HepG2 (cell line): Measurements from ENCODE around the gene INHA. TPM values are rescaled to one million over a fixed set of nuclear protein-coding genes. Genes with fewer than 3 reads are reported as not detected.

Experiments used
- HMG20B ChIP-seq: conservative IDR thresholded peaks from 2 replicates; pipeline ENCODE4 v1.6.1; 2016; ENCODE audit warnings: missing genetic modification reagents, missing compliant biosample characterization
- HNF1A ChIP-seq, 2 experiments: sonication (generic) in 1 of 2; formaldehyde crosslinking in 1 of 2; IDR thresholded peaks; 2 replicates each; pipeline versions ENCODE4 v1.4.0 to v1.6.1; 2016 to 2020; ENCODE audit warnings: borderline replicate concordance in 1 of 2, low read depth in 1 of 2, mild to moderate bottlenecking in 1 of 2, missing genetic modification reagents in 1 of 2
- HOMEZ ChIP-seq: IDR thresholded peaks from 2 replicates; pipeline ENCODE4 v1.6.1; 2016; ENCODE audit warnings: low read depth
- KDM5B ChIP-seq: sonication (generic); formaldehyde crosslinking; IDR thresholded peaks from 2 replicates; pipeline ENCODE4 v1.4.0; 2020; ENCODE audit warnings: missing genetic modification reagents, mild to moderate bottlenecking, borderline replicate concordance
- KDM6A ChIP-seq: IDR thresholded peaks from 2 replicates; pipeline ENCODE4 v1.6.1; 2016; ENCODE audit warnings: low read depth
- KLF16 ChIP-seq, 2 experiments: sonication (generic) in 1 of 2; formaldehyde crosslinking in 1 of 2; IDR thresholded peaks; 2 replicates each; pipeline versions ENCODE4 v1.6.1 to v1.8.0; 2016 to 2023; ENCODE audit warnings: missing genetic modification reagents in 2 of 2, missing compliant biosample characterization in 1 of 2
- MTA3 ChIP-seq: sonication (generic); formaldehyde crosslinking; IDR thresholded peaks from 2 replicates; pipeline ENCODE4 v1.4.0; 2020; ENCODE audit warnings: missing genetic modification reagents
- NCOA5 ChIP-seq: sonication (generic); formaldehyde crosslinking; IDR thresholded peaks from 2 replicates; pipeline ENCODE4 v1.4.0; 2020; ENCODE audit warnings: missing genetic modification reagents
- RBM39 ChIP-seq: fragments of 200-400 bp; formaldehyde crosslinking; IDR thresholded peaks from one replicate; pipeline ENCODE4 v1.6.1; 2018; ENCODE audit warnings: antibody characterized with exemption, mild to moderate bottlenecking, low read depth, low read length; ENCODE audit not compliant: poor library complexity, severe bottlenecking
- SAP130 ChIP-seq: IDR thresholded peaks from 2 replicates; pipeline ENCODE4 v1.6.1; 2016; ENCODE audit warnings: low read depth
- ZBTB38 ChIP-seq: sonication (generic); formaldehyde crosslinking; IDR thresholded peaks from 2 replicates; pipeline ENCODE4 v1.5.1; 2020; ENCODE audit warnings: mild to moderate bottlenecking, missing genetic modification reagents
- ZNF205 ChIP-seq: IDR thresholded peaks from 2 replicates; pipeline ENCODE4 v1.6.1; 2018; ENCODE audit warnings: missing biosample characterization, missing genetic modification reagents
- ZSCAN31 ChIP-seq: sonication (generic); formaldehyde crosslinking; IDR thresholded peaks from 2 replicates; pipeline ENCODE4 v1.5.0; 2020; ENCODE audit warnings: low read depth, mild to moderate bottlenecking, missing genetic modification reagents
- ZSCAN9 ChIP-seq: IDR thresholded peaks from 2 replicates; pipeline ENCODE4 v1.6.1; 2016; ENCODE audit warnings: borderline replicate concordance
- polyA plus RNA-seq, 8 experiments: library from polyadenylated mRNA; depleted of rRNA in 3 of 8; stranded (reverse) in 7 of 8; unstranded in 1 of 8; fragments of >200 nt; fragmentation: Illumina TruSeq in 4 of 8; extraction: Trizol in 4 of 8; gene quantifications; 2 replicates each; pipeline versions ENCODE4 v1.2.1 to v1.2.3, GENCODE V29; 2011 to 2016; ENCODE audit warnings: low read depth in 4 of 8, missing spikeins in 1 of 8, mixed read lengths in 1 of 8; ENCODE audit not compliant: insufficient read depth in 1 of 8
- total RNA-seq, 5 experiments: library from RNA; depleted of rRNA; stranded (reverse); fragments of >200 nt; fragmentation: Illumina TruSeq; extraction: Trizol; gene quantifications; 2 replicates each; pipeline ENCODE4 v1.2.3, GENCODE V29; 2016; ENCODE audit warnings: low read depth in 1 of 5
- TF ChIP-seq, protein P1 (sequence below): sonication (generic); formaldehyde crosslinking; IDR thresholded peaks from 2 replicates; pipeline ENCODE4 v1.5.0; 2020; ENCODE audit warnings: mild to moderate bottlenecking, missing genetic modification reagents, borderline replicate concordance
- TF ChIP-seq, protein P2 (sequence below): sonication (generic); formaldehyde crosslinking; IDR thresholded peaks from 2 replicates; pipeline ENCODE4; 2020; ENCODE audit warnings: missing genetic modification reagents, mild to moderate bottlenecking, borderline replicate concordance
- TF ChIP-seq, protein P3 (sequence below): IDR thresholded peaks from 2 replicates; pipeline ENCODE4 v1.6.1; 2016; ENCODE audit warnings: low read depth, control low read depth

Gene INHA
- total and polyA plus RNA-seq, 2 of the 13 experiments (the other 11 are each of a cell fraction or from before 2014, with no cell fraction given): 4.1 to 15.2 TPM

GRCh38 chr2:219545943-219546352 is 26.2 kb upstream of the INHA start (continued):
- TF ChIP-seq HOMEZ (CRISPR knock-in tag) (peak; percentile 57; the same call in 1 of the 2 replicates), MTA3 (no peak), HNF1A (IDR thresholded peaks at IDR 0.05; ENCODE audit: low read depth) (peak; percentile 41; the same call in 1 of the 2 replicates), HNF1A (CRISPR knock-in tag; IDR thresholded peaks at IDR 0.05; ENCODE audit: borderline replicate concordance) (no peak), KDM5B (CRISPR knock-in tag) (peak; percentile 75), ZBTB38 (CRISPR knock-in tag) (peak; percentile 47; the same call in 1 of the 2 replicates), ZNF205 (CRISPR knock-in tag) (peak; percentile 81; the same call in 1 of the 2 replicates), SAP130 (CRISPR knock-in tag) (peak; percentile 92), KDM6A (CRISPR knock-in tag) (0 out of 2 replicates have a peak, but pooled peaks have one; percentile 56), RBM39 (no peak), HMG20B (CRISPR knock-in tag) (0 out of 2 replicates have a peak, but pooled peaks have one; percentile 26), KLF16 (CRISPR knock-in tag; IDR thresholded peaks at IDR 0.05) (peak in 1 of 2 experiments; percentile 78; a peak in 1 of 4 replicates), ZSCAN31 (peak; percentile 49; the same call in 1 of the 2 replicates), ZSCAN9 (CRISPR knock-in tag) (peak; percentile 85), NCOA5 (CRISPR knock-in tag) (no peak)
- TF ChIP-seq, protein P1, sequence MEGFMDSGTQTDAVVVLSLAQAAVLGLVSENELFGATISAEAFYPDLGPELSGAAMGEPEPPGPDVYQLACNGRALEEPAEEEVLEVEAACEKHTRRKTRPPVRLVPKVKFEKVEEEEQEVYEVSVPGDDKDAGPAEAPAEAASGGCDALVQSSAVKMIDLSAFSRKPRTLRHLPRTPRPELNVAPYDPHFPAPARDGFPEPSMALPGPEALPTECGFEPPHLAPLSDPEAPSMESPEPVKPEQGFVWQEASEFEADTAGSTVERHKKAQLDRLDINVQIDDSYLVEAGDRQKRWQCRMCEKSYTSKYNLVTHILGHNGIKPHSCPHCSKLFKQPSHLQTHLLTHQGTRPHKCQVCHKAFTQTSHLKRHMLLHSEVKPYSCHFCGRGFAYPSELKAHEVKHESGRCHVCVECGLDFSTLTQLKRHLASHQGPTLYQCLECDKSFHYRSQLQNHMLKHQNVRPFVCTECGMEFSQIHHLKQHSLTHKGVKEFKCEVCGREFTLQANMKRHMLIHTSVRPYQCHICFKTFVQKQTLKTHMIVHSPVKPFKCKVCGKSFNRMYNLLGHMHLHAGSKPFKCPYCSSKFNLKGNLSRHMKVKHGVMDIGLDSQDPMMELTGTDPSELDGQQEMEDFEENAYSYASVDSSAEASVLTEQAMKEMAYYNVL (CRISPR knock-in tag): 0 out of 2 replicates have a peak, but pooled peaks have one; percentile 83
- TF ChIP-seq, protein P2, sequence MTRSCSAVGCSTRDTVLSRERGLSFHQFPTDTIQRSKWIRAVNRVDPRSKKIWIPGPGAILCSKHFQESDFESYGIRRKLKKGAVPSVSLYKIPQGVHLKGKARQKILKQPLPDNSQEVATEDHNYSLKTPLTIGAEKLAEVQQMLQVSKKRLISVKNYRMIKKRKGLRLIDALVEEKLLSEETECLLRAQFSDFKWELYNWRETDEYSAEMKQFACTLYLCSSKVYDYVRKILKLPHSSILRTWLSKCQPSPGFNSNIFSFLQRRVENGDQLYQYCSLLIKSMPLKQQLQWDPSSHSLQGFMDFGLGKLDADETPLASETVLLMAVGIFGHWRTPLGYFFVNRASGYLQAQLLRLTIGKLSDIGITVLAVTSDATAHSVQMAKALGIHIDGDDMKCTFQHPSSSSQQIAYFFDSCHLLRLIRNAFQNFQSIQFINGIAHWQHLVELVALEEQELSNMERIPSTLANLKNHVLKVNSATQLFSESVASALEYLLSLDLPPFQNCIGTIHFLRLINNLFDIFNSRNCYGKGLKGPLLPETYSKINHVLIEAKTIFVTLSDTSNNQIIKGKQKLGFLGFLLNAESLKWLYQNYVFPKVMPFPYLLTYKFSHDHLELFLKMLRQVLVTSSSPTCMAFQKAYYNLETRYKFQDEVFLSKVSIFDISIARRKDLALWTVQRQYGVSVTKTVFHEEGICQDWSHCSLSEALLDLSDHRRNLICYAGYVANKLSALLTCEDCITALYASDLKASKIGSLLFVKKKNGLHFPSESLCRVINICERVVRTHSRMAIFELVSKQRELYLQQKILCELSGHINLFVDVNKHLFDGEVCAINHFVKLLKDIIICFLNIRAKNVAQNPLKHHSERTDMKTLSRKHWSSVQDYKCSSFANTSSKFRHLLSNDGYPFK (CRISPR knock-in tag): no peak
- TF ChIP-seq, protein P3, sequence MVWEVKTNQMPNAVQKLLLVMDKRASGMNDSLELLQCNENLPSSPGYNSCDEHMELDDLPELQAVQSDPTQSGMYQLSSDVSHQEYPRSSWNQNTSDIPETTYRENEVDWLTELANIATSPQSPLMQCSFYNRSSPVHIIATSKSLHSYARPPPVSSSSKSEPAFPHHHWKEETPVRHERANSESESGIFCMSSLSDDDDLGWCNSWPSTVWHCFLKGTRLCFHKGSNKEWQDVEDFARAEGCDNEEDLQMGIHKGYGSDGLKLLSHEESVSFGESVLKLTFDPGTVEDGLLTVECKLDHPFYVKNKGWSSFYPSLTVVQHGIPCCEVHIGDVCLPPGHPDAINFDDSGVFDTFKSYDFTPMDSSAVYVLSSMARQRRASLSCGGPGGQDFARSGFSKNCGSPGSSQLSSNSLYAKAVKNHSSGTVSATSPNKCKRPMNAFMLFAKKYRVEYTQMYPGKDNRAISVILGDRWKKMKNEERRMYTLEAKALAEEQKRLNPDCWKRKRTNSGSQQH: no peak
